Mesenchymal stem cell (in vitro differentiated cells and primary cell): ENCODE data around the gene RGS12.

Experiments
- DNase-seq: peaks from one replicate; pipeline ENCODE4 v3.0.0-alpha.2; 2013
- H2AFZ ChIP-seq: one replicate; pipeline ENCODE4 v1.6.1; 2013; ENCODE audit warnings: low read depth, mild to moderate bottlenecking, control low read depth, inconsistent platforms, low read length, moderate library complexity
- H2AK5ac ChIP-seq: 2 replicates; pipeline ENCODE4 v1.6.1; 2013; ENCODE audit warnings: low read length, moderate library complexity, mild to moderate bottlenecking, inconsistent platforms; ENCODE audit not compliant: severe bottlenecking
- H2BK120ac ChIP-seq: one replicate; pipeline ENCODE4 v1.6.1; 2013; ENCODE audit warnings: low read depth, mild to moderate bottlenecking, inconsistent platforms, low read length, moderate library complexity
- H2BK12ac ChIP-seq, 2 experiments: one replicate each; pipeline ENCODE4 v1.6.1; 2013; ENCODE audit warnings: inconsistent platforms in 2 of 2, low read length in 2 of 2, mild to moderate bottlenecking in 2 of 2, moderate library complexity in 2 of 2, control low read depth in 1 of 2
- H2BK15ac ChIP-seq: one replicate; pipeline ENCODE4 v1.6.1; 2013; ENCODE audit warnings: mild to moderate bottlenecking, low read depth, inconsistent platforms; ENCODE audit not compliant: poor library complexity, severe bottlenecking
- H2BK5ac ChIP-seq: 2 replicates; pipeline ENCODE4 v1.6.1; 2013; ENCODE audit warnings: low read depth, mild to moderate bottlenecking, low read length, control low read depth, inconsistent platforms; ENCODE audit not compliant: poor library complexity, severe bottlenecking
- H3K14ac ChIP-seq, 2 experiments: one replicate each; pipeline ENCODE4 v1.6.1; 2013; ENCODE audit warnings: inconsistent platforms in 2 of 2, low read length in 2 of 2, control low read depth in 1 of 2, mild to moderate bottlenecking in 1 of 2, moderate library complexity in 1 of 2
- H3K18ac ChIP-seq, 2 experiments: one replicate each; pipeline ENCODE4 v1.6.1; 2013; ENCODE audit warnings: inconsistent platforms in 2 of 2, low read length in 2 of 2, control low read depth in 1 of 2, low read depth in 1 of 2, mild to moderate bottlenecking in 1 of 2
- H3K23ac ChIP-seq, 2 experiments: one replicate each; pipeline ENCODE4 v1.6.1; 2013; ENCODE audit warnings: inconsistent platforms in 2 of 2, low read length in 2 of 2, mild to moderate bottlenecking in 2 of 2, moderate library complexity in 2 of 2, control low read depth in 1 of 2
- H3K27ac ChIP-seq: 2 replicates; pipeline ENCODE4 v1.5.1; 2013; ENCODE audit warnings: mild to moderate bottlenecking, moderate library complexity, low read length, control low read depth, inconsistent platforms; ENCODE audit not compliant: poor library complexity, severe bottlenecking
- H3K27me3 ChIP-seq, 2 experiments: 2 replicates each; pipeline versions ENCODE4 v1.6.1 to v1.7.0; 2013; ENCODE audit warnings: low read length in 2 of 2, mild to moderate bottlenecking in 2 of 2, moderate library complexity in 2 of 2, control low read depth in 1 of 2, inconsistent platforms in 1 of 2; ENCODE audit not compliant: control insufficient read depth in 1 of 2, insufficient read depth in 1 of 2
- H3K36me3 ChIP-seq, 2 experiments: 2 replicates each; pipeline versions ENCODE4 v1.6.1 to v1.7.0; 2013; ENCODE audit warnings: low read length in 2 of 2, control low read depth in 1 of 2, inconsistent platforms in 1 of 2, low read depth in 1 of 2, mild to moderate bottlenecking in 1 of 2; ENCODE audit not compliant: insufficient read depth in 2 of 2, control insufficient read depth in 1 of 2
- H3K4ac ChIP-seq, 2 experiments: one replicate each; pipeline ENCODE4 v1.6.1; 2013; ENCODE audit warnings: inconsistent platforms in 2 of 2, low read length in 2 of 2, mild to moderate bottlenecking in 2 of 2, moderate library complexity in 2 of 2, control low read depth in 1 of 2, low read depth in 1 of 2
- H3K4me1 ChIP-seq: 2 replicates; pipeline ENCODE4 v1.6.1; 2013; ENCODE audit warnings: low read depth, low read length, control low read depth; ENCODE audit not compliant: control insufficient read depth, insufficient read depth
- H3K4me2 ChIP-seq: 2 replicates; pipeline ENCODE4 v1.6.1; 2013; ENCODE audit warnings: low read length, mild to moderate bottlenecking, inconsistent platforms; ENCODE audit not compliant: poor library complexity, severe bottlenecking
- H3K4me3 ChIP-seq, 2 experiments: 2 replicates each; pipeline versions ENCODE4 v1.5.1 to v1.7.0; 2013; ENCODE audit warnings: low read length in 2 of 2, mild to moderate bottlenecking in 2 of 2, control low read depth in 1 of 2, low read depth in 1 of 2; ENCODE audit not compliant: insufficient read depth in 1 of 2
- H3K79me1 ChIP-seq: replicated peaks from 2 replicates; pipeline ENCODE4 v1.6.1; 2013; ENCODE audit warnings: mild to moderate bottlenecking, control low read depth, low read length, inconsistent platforms; ENCODE audit not compliant: poor library complexity, severe bottlenecking
- H3K9ac ChIP-seq: 2 replicates; pipeline ENCODE4 v1.7.0; 2013; ENCODE audit warnings: mild to moderate bottlenecking, low read length, moderate library complexity
- H3K9me3 ChIP-seq: 2 replicates; pipeline ENCODE4 v1.7.0; 2013; ENCODE audit warnings: mild to moderate bottlenecking, low read length; ENCODE audit not compliant: control insufficient read depth
- H4K8ac ChIP-seq: one replicate; pipeline ENCODE4 v1.6.1; 2013; ENCODE audit warnings: inconsistent platforms, mild to moderate bottlenecking, low read length, moderate library complexity
- H4K91ac ChIP-seq: one replicate; pipeline ENCODE4 v1.6.1; 2013; ENCODE audit warnings: mild to moderate bottlenecking, low read length, inconsistent platforms
- WGBS: methylation state at CpG from one replicate; pipeline ENCODE4 v1.1.7; 2013; ENCODE audit warnings: mixed read lengths; 5-methylcytosine and 5-hydroxymethylcytosine counted together

The RGS12 gene

DNA sequence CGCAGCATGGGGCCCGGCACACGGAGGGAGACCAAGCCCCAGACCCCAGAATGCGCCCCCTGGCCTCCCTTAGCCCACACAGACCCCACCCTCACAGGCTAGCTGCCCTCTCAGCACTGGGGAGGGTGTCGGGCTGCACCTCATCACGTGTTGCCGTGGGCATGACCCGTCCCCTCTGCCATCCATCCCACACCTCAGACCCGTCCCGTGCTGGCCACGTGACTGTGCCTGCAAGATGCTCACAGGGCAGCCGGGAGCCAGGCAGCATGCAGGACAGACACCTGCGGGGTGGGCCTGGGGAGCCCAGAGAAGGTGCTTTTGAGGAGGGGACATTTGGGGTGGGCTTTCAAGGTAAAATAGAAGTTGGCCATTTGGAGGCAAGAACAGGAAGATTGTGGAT lies 39.0 kb upstream of the RGS12 start:
- Histone ChIP-seq H3K18ac (no peak overlapping the region), H2BK5ac (no peak overlapping the region), H3K27ac (no peak overlapping the region), H3K4me2 (no peak overlapping the region), H3K23ac (no peak overlapping the region), H3K4me1 (peaks cover 23% of the 10 kb centered on the region), H2BK15ac (no peak overlapping the region), H2BK12ac (no peak overlapping the region), H2BK120ac (no peak overlapping the region), H3K27me3 (no peaks in the 10 kb centered on the region), H3K9me3 (no peaks in the 10 kb centered on the region), H2AFZ (no peak overlapping the region), H4K8ac (no peak overlapping the region), H4K91ac (no peak overlapping the region), H3K4me3 (no peak overlapping the region), H3K14ac (no peak overlapping the region), H3K4ac (no peak overlapping the region), H3K36me3 (peaks cover 0 to 40% of the 10 kb centered on the region in 2 experiments), H3K9ac (no peak overlapping the region), H3K79me1 (no peaks in the 10 kb centered on the region), H2AK5ac (no peak overlapping the region)
- WGBS: 98% methylated on average over 13 of the region's 13 CpGs
- DNase-seq: no peak

DNA sequence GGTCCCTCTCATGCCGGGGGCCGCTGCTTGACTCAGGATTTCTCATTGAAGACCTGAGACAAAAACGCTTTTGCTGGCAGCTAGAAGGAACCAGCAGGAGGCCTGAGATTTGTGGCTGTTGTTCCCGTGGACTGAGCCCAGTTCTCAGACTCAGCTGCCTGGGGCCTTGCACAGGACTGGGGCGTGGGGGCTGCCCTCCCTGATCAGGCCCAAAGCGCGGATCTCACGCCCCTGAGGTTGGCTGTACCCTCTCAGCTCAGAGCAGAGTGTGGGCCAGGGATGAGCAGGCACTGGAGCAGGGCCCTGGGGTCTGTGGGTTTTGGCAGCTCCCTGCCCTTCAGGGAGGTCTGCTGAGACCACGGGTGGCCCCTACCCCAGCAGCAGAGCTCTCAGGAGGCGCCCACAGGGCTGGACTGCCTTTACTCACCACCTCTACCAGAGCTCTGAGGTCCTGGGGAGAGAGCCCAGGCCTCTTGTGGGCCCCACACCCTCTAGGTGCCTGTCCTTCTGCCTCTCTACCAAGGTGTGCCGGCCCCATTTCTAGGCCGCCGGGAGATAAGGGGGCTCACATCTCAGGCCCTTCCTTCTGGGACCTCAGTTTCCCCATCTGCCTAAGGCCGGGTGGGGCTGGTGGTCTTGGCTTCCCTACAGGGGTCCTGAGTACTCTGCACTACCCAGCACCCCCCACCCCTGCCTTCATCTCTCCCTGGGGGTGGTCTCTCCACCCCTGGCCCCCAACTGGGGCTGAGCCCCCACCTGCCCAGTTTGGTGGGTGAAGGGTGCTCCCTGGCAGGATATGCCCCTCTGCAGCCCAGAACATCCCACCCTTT lies 38.3 kb upstream of the RGS12 start:
- H3K4me1 ChIP-seq: peaks cover 23% of the 10 kb centered on the region
- H3K9ac ChIP-seq: no peak overlapping the region
- H3K9me3 ChIP-seq: no peaks in the 10 kb centered on the region
- no peak overlapping the region for H3K27ac ChIP-seq
- H3K36me3 ChIP-seq: peaks cover 0 to 35% of the 10 kb centered on the region in 2 experiments
- DNase-seq: no peak
- H2BK120ac ChIP-seq: no peak overlapping the region
- H3K4me2 ChIP-seq: no peak overlapping the region
- H2AK5ac ChIP-seq: no peak overlapping the region
- no peaks in the 10 kb centered on the region for H3K79me1 ChIP-seq
- H3K18ac ChIP-seq: no peak overlapping the region
- H2BK5ac ChIP-seq: no peak overlapping the region
- no peak overlapping the region for H3K23ac ChIP-seq
- no peak overlapping the region for H3K14ac ChIP-seq
- H2AFZ ChIP-seq: no peak overlapping the region
- H3K4me3 ChIP-seq: no peak overlapping the region
- WGBS: 88% methylated on average over 14 of the region's 14 CpGs
- no peak overlapping the region for H3K4ac ChIP-seq
- no peak overlapping the region for H4K8ac ChIP-seq
- no peak overlapping the region for H2BK12ac ChIP-seq
- H2BK15ac ChIP-seq: no peak overlapping the region
- H4K91ac ChIP-seq: no peak overlapping the region
- no peaks in the 10 kb centered on the region for H3K27me3 ChIP-seq

DNA sequence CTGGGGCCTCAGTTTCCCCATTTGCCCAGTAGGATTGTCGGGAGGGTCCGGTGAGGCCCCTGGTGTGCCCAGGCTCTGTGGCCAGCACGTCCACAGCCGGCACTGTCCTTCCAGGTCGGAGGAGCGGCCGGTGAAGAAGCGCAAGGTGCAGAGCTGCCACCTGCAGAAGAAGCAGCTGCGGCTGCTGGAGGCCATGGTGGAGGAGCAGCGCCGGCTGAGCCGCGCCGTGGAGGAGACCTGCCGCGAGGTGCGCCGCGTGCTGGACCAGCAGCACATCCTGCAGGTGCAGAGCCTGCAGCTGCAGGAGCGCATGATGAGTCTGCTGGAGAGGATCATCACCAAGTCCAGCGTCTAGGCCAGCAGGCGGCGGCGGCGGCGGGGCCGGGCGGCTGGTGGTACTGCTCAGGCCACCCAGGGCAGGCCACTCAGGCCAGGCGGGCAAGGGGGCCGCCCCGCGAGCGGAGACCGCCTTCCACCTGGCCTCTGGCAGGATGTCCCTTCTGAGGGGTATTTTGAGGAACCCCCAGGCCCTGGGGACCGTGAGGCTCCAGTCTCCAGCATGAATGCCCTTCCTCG lies 37.1 kb upstream of the RGS12 start:
- H2BK15ac ChIP-seq: no peak overlapping the region
- 98% methylated on average over 36 of the region's 36 CpGs for WGBS
- H4K91ac ChIP-seq: no peak overlapping the region
- no peak overlapping the region for H3K27ac ChIP-seq
- no peak overlapping the region for H3K9ac ChIP-seq
- no peaks in the 10 kb centered on the region for H3K9me3 ChIP-seq
- H3K4me2 ChIP-seq: no peak overlapping the region
- DNase-seq: no peak
- H3K36me3 ChIP-seq: peaks cover 0 to 29% of the 10 kb centered on the region in 2 experiments
- no peak overlapping the region for H2AFZ ChIP-seq
- no peak overlapping the region for H2AK5ac ChIP-seq
- H3K18ac ChIP-seq: no peak overlapping the region
- H4K8ac ChIP-seq: no peak overlapping the region
- H2BK12ac ChIP-seq: no peak overlapping the region
- H3K79me1 ChIP-seq: no peaks in the 10 kb centered on the region
- H3K23ac ChIP-seq: no peak overlapping the region
- no peak overlapping the region for H3K4me3 ChIP-seq
- H2BK120ac ChIP-seq: no peak overlapping the region
- H3K14ac ChIP-seq: no peak overlapping the region
- no peaks in the 10 kb centered on the region for H3K27me3 ChIP-seq
- no peak overlapping the region for H2BK5ac ChIP-seq
- H3K4ac ChIP-seq: no peak overlapping the region
- H3K4me1 ChIP-seq: peaks cover 16% of the 10 kb centered on the region

DNA sequence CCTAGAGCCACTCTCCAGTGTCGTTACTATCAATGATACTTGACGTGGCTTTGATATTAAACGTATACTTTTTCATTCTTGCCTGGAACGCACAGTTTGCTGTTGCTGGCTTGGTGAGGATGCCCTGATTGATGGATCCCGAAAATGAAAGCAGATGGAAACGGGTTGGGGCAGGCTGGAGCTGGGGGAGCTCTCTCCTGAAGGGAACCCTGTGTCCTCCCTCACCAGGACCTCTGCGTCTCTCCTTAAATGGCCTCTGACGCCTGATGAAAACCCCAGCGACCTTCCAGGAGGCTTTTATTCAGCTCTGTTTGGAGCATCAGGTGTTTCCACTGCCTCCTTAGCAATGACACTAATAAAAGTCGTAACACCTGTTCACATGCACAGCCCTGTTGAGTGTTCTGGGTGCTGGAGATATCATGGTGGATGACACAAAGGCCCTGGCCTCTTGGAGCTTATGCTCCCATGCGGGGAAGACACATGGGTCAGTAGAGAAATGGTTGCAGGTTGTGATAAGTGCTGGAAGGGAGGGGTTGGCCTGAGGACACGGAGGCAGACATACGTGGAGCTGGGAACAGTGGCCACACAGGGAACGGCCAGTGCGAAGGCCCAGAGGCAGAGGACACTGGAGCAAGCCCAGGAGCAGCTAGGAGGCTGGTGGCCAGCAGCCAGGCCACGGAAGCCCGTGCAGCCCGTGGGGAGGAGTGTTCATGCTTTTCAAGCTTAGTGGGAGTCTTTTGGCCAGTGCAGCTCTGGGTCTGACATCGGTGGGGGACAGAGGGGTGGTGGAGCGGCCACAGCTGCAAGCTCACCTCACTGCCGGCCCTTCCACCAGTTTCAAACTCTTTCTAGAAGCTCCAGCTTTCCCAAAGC lies 36.4 kb upstream of the RGS12 start:
- no peak overlapping the region for H4K8ac ChIP-seq
- no peak overlapping the region for H2AFZ ChIP-seq
- no peak overlapping the region for H2BK120ac ChIP-seq
- no peak overlapping the region for H2BK12ac ChIP-seq
- no peak for DNase-seq
- H3K18ac ChIP-seq: no peak overlapping the region
- H3K27me3 ChIP-seq: no peaks in the 10 kb centered on the region
- no peak overlapping the region for H3K9ac ChIP-seq
- peaks cover 9% of the 10 kb centered on the region for H3K4me1 ChIP-seq
- H3K4me2 ChIP-seq: no peak overlapping the region
- H3K79me1 ChIP-seq: no peaks in the 10 kb centered on the region
- H3K9me3 ChIP-seq: no peaks in the 10 kb centered on the region
- no peak overlapping the region for H3K27ac ChIP-seq
- no peak overlapping the region for H4K91ac ChIP-seq
- H2AK5ac ChIP-seq: no peak overlapping the region
- H3K4ac ChIP-seq: no peak overlapping the region
- H2BK5ac ChIP-seq: no peak overlapping the region
- no peak overlapping the region for H3K14ac ChIP-seq
- H3K36me3 ChIP-seq: peaks cover 0 to 29% of the 10 kb centered on the region in 2 experiments
- H2BK15ac ChIP-seq: no peak overlapping the region
- H3K4me3 ChIP-seq: no peak overlapping the region
- 94% methylated on average over 21 of the region's 21 CpGs for WGBS
- no peak overlapping the region for H3K23ac ChIP-seq
